Smooth muscle cell (in vitro differentiated cells): ENCODE measurements around the gene FOLR2. TPM values are rescaled to one million over a fixed set of nuclear protein-coding genes. Genes with fewer than 3 reads are reported as not detected.

Experiments
- DNase-seq: peaks from one replicate; lab custom pipeline; 2025; ENCODE audit not compliant: unreplicated experiment; lab: John Stamatoyannopoulos, UW
- H2AFZ ChIP-seq: fragments of 200-600 bp; sonication (generic); 2 replicates; pipeline ENCODE4 v1.6.0; 2016; ENCODE audit warnings: antibody characterized with exemption, low read depth, mild to moderate bottlenecking
- H3F3A ChIP-seq: fragments of 200-600 bp; sonication (generic); 2 replicates; pipeline ENCODE4 v1.6.0; 2017; ENCODE audit warnings: antibody characterized with exemption, low read depth
- H3K27ac ChIP-seq: fragments of 200-600 bp; sonication (generic); 2 replicates; pipeline ENCODE4 v1.5.1; 2016; ENCODE audit warnings: low read depth, mild to moderate bottlenecking
- H3K27me3 ChIP-seq: fragments of 200-600 bp; sonication (generic); 2 replicates; pipeline ENCODE4 v1.6.1; 2016; ENCODE audit warnings: low read depth, mild to moderate bottlenecking
- H3K36me3 ChIP-seq: fragments of 200-600 bp; sonication (generic); 2 replicates; pipeline ENCODE4 v1.5.1; 2016; ENCODE audit warnings: low read depth
- H3K4me1 ChIP-seq: fragments of 200-600 bp; sonication (generic); 2 replicates; pipeline ENCODE4 v1.5.1; 2016; ENCODE audit warnings: low read depth
- H3K4me2 ChIP-seq: fragments of 200-600 bp; sonication (generic); 2 replicates; pipeline ENCODE4 v1.6.0; 2016; ENCODE audit warnings: mild to moderate bottlenecking
- H3K4me3 ChIP-seq: fragments of 200-600 bp; sonication (generic); 2 replicates; pipeline ENCODE4 v1.5.1; 2016; ENCODE audit warnings: mild to moderate bottlenecking
- H3K79me2 ChIP-seq: fragments of 200-600 bp; sonication (generic); 2 replicates; pipeline ENCODE4 v1.6.0; 2016; ENCODE audit warnings: low read depth, mild to moderate bottlenecking
- H3K9ac ChIP-seq: fragments of 200-600 bp; sonication (generic); 2 replicates; pipeline ENCODE4 v1.6.0; 2016; ENCODE audit warnings: low read depth
- H3K9me3 ChIP-seq: fragments of 200-600 bp; sonication (generic); replicated peaks from 2 replicates; pipeline ENCODE4 v1.5.1; 2016; ENCODE audit warnings: low read depth
- H4K20me1 ChIP-seq: fragments of 200-600 bp; sonication (generic); 2 replicates; pipeline ENCODE4 v1.6.0; 2016; ENCODE audit warnings: low read depth
- whole genome bisulfite sequencing: methylation state at CpG from one replicate; pipeline ENCODE4 v1.1.7; 2016; ENCODE audit warnings: low lambda C conversion rate; 5-methylcytosine and 5-hydroxymethylcytosine counted together
- polyA plus RNA-seq: library from polyadenylated mRNA; unstranded; fragments of >200 nt; fragmentation: Nextera tagmentation; extraction: Ambion mirVana; gene quantifications from 2 replicates; pipeline ENCODE4 v1.2.1, GENCODE V29; 2016
- total RNA-seq: library from RNA; depleted of rRNA; stranded (reverse); fragments of >200 nt; gene quantifications from 2 replicates; pipeline ENCODE4 v1.2.3, GENCODE V29; 2014
- TF ChIP-seq, protein P1 (sequence below): fragments of 200-600 bp; sonication (generic); IDR thresholded peaks from 2 replicates; pipeline ENCODE4 v1.5.1; 2017; ENCODE audit warnings: borderline replicate concordance, mild to moderate bottlenecking, antibody characterized with exemption; ENCODE audit not compliant: insufficient read depth, poor library complexity, severe bottlenecking

The FOLR2 gene
- total and polyA plus RNA-seq, 2 experiments from 2014 or later, result not detected

DNA sequence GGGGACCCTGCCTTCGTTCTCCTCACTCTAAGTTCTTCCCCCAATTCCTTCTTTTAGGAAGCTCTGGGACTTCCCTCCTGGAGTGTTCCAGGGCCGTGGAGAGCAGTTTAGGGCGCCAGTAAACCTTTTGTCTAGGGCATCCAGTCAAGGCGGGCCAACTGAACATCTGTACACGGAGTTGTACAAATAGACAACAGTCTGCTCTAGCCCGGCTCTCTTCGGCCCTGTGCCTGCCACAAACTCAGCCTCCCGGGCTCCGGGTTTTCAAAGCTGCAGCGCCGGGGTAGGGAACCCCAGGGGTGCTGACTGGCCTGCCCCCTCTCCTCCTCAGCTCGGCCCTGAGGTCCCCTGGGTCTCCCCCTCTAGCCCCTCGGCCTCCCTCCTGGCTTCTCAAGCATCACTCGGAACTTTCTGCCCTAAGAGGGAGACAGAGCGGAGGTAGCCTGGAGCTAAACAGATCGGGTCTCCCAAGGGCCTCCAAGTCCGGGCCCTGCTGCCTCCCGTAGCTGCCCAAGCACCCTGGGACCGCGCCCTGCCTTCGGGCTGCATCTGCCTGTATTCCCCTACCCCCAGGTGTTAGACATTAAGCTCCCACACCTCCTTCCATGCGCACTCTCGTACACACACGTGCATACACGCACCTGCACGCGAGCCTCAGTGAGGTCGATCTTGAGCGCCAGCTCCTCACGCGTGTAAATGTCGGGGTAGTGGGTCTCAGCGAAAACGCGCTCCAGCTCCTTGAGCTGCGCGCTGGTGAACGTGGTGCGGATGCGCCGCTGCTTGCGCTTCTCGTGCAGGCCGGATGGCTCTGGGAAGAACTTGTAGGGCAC is 24.1 kb downstream of the FOLR2 start:
- H4K20me1 ChIP-seq, result peaks cover 30% of the 10 kb centered on the region
- TF ChIP-seq, protein P1, sequence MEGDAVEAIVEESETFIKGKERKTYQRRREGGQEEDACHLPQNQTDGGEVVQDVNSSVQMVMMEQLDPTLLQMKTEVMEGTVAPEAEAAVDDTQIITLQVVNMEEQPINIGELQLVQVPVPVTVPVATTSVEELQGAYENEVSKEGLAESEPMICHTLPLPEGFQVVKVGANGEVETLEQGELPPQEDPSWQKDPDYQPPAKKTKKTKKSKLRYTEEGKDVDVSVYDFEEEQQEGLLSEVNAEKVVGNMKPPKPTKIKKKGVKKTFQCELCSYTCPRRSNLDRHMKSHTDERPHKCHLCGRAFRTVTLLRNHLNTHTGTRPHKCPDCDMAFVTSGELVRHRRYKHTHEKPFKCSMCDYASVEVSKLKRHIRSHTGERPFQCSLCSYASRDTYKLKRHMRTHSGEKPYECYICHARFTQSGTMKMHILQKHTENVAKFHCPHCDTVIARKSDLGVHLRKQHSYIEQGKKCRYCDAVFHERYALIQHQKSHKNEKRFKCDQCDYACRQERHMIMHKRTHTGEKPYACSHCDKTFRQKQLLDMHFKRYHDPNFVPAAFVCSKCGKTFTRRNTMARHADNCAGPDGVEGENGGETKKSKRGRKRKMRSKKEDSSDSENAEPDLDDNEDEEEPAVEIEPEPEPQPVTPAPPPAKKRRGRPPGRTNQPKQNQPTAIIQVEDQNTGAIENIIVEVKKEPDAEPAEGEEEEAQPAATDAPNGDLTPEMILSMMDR, result no peak
- H3K27ac ChIP-seq, result no peak overlapping the region
- peaks cover 16% of the 10 kb centered on the region for H3K4me1 ChIP-seq
- H3K4me3 ChIP-seq, result peak overlapping the region; percentile 32
- H3K36me3 ChIP-seq, result no peaks in the 10 kb centered on the region
- H3K79me2 ChIP-seq, result no peaks in the 10 kb centered on the region
- H2AFZ ChIP-seq, result no peak overlapping the region
- H3K9me3 ChIP-seq, result no peaks in the 10 kb centered on the region
- 35% methylated on average over 44 of the region's 44 CpGs for WGBS
- H3K9ac ChIP-seq, result no peak overlapping the region
- DNase-seq, result no peak
- peaks cover 20% of the 10 kb centered on the region for H3F3A ChIP-seq
- peak overlapping the region; percentile 82 for H3K4me2 ChIP-seq
- peaks cover 58% of the 10 kb centered on the region for H3K27me3 ChIP-seq

DNA sequence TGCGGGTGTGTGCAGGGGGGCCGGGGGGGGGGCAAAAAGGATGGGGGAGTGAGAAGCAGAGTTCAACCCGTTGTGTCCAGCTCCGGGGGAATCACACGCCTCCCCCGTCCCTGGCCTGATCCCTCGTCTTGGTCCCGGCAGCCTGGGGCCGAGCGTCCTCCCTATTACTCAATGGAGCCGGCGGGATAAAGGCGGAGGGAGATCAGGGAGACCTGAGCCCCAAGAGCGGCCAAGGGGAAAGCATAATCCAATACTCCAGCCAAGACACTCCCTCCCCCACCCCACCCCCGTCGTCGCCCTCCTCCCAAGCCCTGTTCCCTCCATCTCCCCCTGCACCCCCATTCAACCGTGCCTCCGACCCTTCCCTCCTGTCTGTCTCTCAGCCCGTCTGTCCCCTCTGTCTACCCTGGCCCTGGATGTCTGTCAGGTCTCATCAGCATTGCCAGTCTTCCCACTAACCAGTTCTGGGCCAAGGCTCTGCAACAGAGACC is 24.7 kb downstream of the FOLR2 start:
- Histone ChIP-seq H3K4me2 (no peak overlapping the region), H4K20me1 (peaks cover 26% of the 10 kb centered on the region), H3F3A (peaks cover 15% of the 10 kb centered on the region), H3K4me3 (no peak overlapping the region), H3K4me1 (peaks cover 16% of the 10 kb centered on the region), H3K27me3 (peaks cover 65% of the 10 kb centered on the region), H3K79me2 (no peaks in the 10 kb centered on the region), H3K27ac (no peak overlapping the region), H2AFZ (no peak overlapping the region), H3K9me3 (no peaks in the 10 kb centered on the region), H3K9ac (no peak overlapping the region), H3K36me3 (no peaks in the 10 kb centered on the region)
- no peak for DNase-seq
- TF ChIP-seq, protein P1, result no peak
- 39% methylated on average over 9 of the region's 20 CpGs for WGBS

DNA sequence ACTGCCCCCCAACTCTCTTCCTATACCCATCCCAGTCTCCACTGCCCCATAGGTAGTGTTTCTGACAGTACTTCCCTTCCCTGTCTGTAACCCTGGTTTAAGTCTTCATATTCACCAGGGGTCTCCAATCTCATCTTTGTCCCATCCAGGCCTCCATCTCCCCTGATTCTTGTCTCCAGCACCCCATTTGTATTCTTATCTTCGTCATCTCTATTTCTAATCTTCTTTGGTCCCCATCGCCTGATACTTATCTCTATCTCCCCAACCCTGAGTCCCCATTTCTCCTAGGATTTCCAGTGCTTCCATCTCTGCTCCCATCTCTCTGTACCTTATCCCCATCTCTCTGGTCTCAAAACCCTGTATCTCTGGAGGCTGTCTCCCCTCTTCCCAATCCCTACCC is 25.5 kb downstream of the FOLR2 start:
- Histone ChIP-seq H3K79me2 (no peaks in the 10 kb centered on the region), H3K27me3 (peaks cover 73% of the 10 kb centered on the region), H3K27ac (no peak overlapping the region), H3K36me3 (no peaks in the 10 kb centered on the region), H3K9me3 (no peaks in the 10 kb centered on the region), H3K9ac (no peak overlapping the region), H3K4me1 (peaks cover 16% of the 10 kb centered on the region), H3K4me2 (no peak overlapping the region), H2AFZ (no peak overlapping the region), H3K4me3 (no peak overlapping the region), H4K20me1 (peaks cover 17% of the 10 kb centered on the region), H3F3A (peaks cover 11% of the 10 kb centered on the region)
- TF ChIP-seq, protein P1, result no peak
- 98% methylated on average over 2 of the region's 2 CpGs for WGBS
- no peak for DNase-seq
